Caco-2 (cell line): ENCODE data around the gene PLBD2. TPM values are rescaled to one million over a fixed set of nuclear protein-coding genes. Genes with fewer than 3 reads are reported as not detected.

Source experiments
- BruUV-seq: library from RNA; stranded (reverse); fragments of 400-500 nt; replicated peaks from 2 replicates; lab custom pipeline; 2021; lab: Mats Ljungman, UMichigan
- CTCF ChIA-PET: fragments of 300-600 bp; sonication (Branson Sonifier 250); formaldehyde crosslinking; loops from one replicate; lab custom pipeline; 2022; ENCODE audit warnings: antibody characterized with exemption; lab: Charles Lee
- POLR2A ChIA-PET: fragments of 300-600 bp; sonication (Branson Sonifier 250); formaldehyde crosslinking; loops from one replicate; lab custom pipeline; 2022; ENCODE audit warnings: antibody characterized with exemption; lab: Charles Lee
- DNase-seq, 2 experiments: peaks; one replicate each; pipeline versions ENCODE4 v3.0.0 to v3.0.0-alpha.2; 2020 to 2022
- H3K27me3 ChIP-seq: replicated peaks from 2 replicates; pipeline ENCODE4 v1.6.0; 2011; ENCODE audit warnings: low read length; ENCODE audit not compliant: control insufficient read depth, insufficient read depth
- H3K36me3 ChIP-seq: 2 replicates; pipeline ENCODE4 v1.5.1; 2011; ENCODE audit warnings: low read length; ENCODE audit not compliant: control insufficient read depth, insufficient read depth
- H3K4me1 ChIP-seq: fragments of 250-450 bp; sonication (Bioruptor Pico); 2 replicates; pipeline ENCODE4 v1.5.1; 2020; ENCODE audit warnings: mild to moderate bottlenecking
- H3K4me3 ChIP-seq: 2 replicates; pipeline ENCODE4 v1.5.1; 2011; ENCODE audit warnings: low read depth, mild to moderate bottlenecking, control low read depth, low read length
- H3K9me3 ChIP-seq: fragments of 250-450 bp; sonication (Bioruptor Pico); 2 replicates; pipeline ENCODE4 v1.5.1; 2020; ENCODE audit warnings: mild to moderate bottlenecking, moderate library complexity
- H3K27ac Mint-ChIP-seq: one replicate; pipeline ENCODE4 v1.8.0; 2022; ENCODE audit warnings: mixed read lengths; ENCODE audit not compliant: unreplicated experiment
- H3K27me3 Mint-ChIP-seq: one replicate; pipeline ENCODE4 v1.8.0; 2022; ENCODE audit warnings: mixed read lengths; ENCODE audit not compliant: insufficient read depth, unreplicated experiment
- H3K36me3 Mint-ChIP-seq: one replicate; pipeline ENCODE4 v1.8.0; 2022; ENCODE audit warnings: mild to moderate bottlenecking, mixed read lengths; ENCODE audit not compliant: insufficient read depth, unreplicated experiment
- H3K4me1 Mint-ChIP-seq: one replicate; pipeline ENCODE4 v1.8.0; 2022; ENCODE audit warnings: low read depth, mixed read lengths; ENCODE audit not compliant: unreplicated experiment
- H3K4me3 Mint-ChIP-seq: one replicate; pipeline ENCODE4 v1.8.0; 2022; ENCODE audit warnings: mild to moderate bottlenecking, moderate library complexity, mixed read lengths; ENCODE audit not compliant: unreplicated experiment
- H3K9me3 Mint-ChIP-seq: one replicate; pipeline ENCODE4 v1.8.0; 2022; ENCODE audit warnings: mixed read lengths; ENCODE audit not compliant: unreplicated experiment
- intact Hi-C: fragments of 100-400 bp; cut with micrococcal nuclease; formaldehyde crosslinking; loops from one replicate; pipeline ENCODE4 v1.10.0; 2022; ENCODE audit not compliant: unreplicated experiment
- total RNA-seq: library from RNA; stranded (reverse); gene quantifications from 2 replicates; pipeline ENCODE4 v1.2.3, GENCODE V29; 2022
- TF ChIP-seq, protein P1 (sequence below), 2 experiments: fragments of 200-600 bp in 1 of 2; IDR thresholded peaks; 1 replicate in 1 of 2; 2 replicates in 1 of 2; pipeline versions ENCODE4 v1.5.1 to v1.8.0; 2011 to 2022; ENCODE audit warnings: antibody characterized with exemption in 1 of 2, control low read depth in 1 of 2, inconsistent platforms in 1 of 2, low read depth in 1 of 2, low read length in 1 of 2, mild to moderate bottlenecking in 1 of 2, moderate library complexity in 1 of 2; ENCODE audit not compliant: insufficient read depth in 1 of 2, severe bottlenecking in 1 of 2, unreplicated experiment in 1 of 2

Gene PLBD2
- total RNA-seq, 1 experiment from 2014 or later = 43.1 TPM

DNA sequence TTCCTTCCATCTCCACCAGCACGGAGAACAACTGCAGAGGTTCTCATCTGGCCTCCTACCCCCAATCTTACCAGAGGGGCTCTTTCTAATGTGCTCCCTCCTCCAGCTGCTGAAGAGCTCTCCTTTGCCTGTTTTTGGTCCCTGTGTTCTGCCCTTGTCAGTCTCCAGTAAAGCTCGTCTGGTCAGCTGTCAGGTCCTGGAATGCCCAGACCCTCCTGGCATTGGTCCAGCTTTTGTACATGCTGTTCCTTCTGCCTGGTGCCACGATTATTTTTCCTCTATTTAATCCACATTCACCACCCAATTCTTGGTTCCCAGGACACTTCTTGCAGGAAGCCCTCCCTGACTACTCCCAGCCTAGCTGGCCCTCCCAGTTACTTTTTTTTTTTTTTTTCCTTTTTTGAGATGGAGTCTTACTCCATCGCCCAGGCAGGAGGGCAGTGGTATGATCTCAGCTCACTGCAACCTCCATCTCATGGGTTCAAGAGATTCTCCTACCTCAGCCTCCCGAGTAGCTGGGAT lies 30.0 kb upstream of the PLBD2 start:
- Mint-ChIP-seq H3K27me3 (no peaks in the 10 kb centered on the region), H3K4me3 (no peak overlapping the region), H3K36me3 (peaks cover 4% of the 10 kb centered on the region), H3K4me1 (no peaks in the 10 kb centered on the region), H3K9me3 (no peaks in the 10 kb centered on the region), H3K27ac (no peak overlapping the region)
- no peak for DNase-seq
- Histone ChIP-seq H3K4me3 (no peak overlapping the region), H3K4me1 (no peaks in the 10 kb centered on the region), H3K27me3 (no peaks in the 10 kb centered on the region), H3K9me3 (no peaks in the 10 kb centered on the region), H3K36me3 (no peaks in the 10 kb centered on the region)
- intact Hi-C loops = no loop called here
- ChIA-PET POLR2A (no interaction called here), CTCF (no interaction called here)
- BruUV-seq = no TSS peak
- TF ChIP-seq, protein P1, sequence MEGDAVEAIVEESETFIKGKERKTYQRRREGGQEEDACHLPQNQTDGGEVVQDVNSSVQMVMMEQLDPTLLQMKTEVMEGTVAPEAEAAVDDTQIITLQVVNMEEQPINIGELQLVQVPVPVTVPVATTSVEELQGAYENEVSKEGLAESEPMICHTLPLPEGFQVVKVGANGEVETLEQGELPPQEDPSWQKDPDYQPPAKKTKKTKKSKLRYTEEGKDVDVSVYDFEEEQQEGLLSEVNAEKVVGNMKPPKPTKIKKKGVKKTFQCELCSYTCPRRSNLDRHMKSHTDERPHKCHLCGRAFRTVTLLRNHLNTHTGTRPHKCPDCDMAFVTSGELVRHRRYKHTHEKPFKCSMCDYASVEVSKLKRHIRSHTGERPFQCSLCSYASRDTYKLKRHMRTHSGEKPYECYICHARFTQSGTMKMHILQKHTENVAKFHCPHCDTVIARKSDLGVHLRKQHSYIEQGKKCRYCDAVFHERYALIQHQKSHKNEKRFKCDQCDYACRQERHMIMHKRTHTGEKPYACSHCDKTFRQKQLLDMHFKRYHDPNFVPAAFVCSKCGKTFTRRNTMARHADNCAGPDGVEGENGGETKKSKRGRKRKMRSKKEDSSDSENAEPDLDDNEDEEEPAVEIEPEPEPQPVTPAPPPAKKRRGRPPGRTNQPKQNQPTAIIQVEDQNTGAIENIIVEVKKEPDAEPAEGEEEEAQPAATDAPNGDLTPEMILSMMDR (IDR thresholded peaks at IDR 0.05; ENCODE audit: insufficient read depth in 1 of 2, low read depth in 1 of 2, low read length in 1 of 2, severe bottlenecking in 1 of 2, unreplicated experiment in 1 of 2) = no peak

DNA sequence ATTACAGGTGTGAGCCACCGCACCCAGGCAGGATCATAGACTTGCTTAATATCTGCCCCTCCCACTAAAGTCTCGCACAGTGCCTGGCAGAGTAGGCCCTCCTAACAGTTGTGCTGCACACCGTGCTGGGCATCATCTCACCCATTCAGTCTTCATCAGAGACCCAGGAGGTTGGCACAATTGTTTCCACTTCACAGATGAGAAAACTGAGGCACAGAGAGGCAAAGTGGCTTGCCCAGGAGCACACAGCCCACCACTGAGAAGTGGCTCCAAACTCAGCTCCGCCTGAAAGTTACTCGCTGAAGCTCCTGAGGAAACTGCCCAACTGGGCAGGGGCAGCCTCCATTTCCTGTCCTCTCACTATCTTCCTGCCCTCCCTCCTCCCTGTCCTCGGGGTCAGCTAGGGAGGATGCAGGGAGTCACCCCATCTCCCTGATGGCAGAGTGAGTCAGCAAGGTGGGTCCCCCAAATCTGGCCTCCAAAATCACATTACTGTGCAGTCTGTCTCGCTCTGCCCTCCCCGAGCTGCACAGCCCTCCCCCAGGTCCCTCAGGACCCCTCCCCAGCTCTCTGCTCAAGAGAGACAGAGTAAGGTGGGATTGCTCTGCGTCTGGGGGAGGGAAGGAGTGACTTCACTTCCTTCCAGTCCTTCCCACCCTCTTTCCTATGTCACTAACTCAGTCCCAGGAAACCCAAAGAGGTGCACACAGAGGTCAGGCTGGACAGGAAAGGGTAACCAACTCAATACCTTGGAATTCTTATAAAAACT lies 29.2 kb upstream of the PLBD2 start:
- CTCF ChIA-PET = no interaction called here
- Histone ChIP-seq H3K4me3 (no peak overlapping the region), H3K9me3 (no peaks in the 10 kb centered on the region), H3K4me1 (peaks cover 5% of the 10 kb centered on the region; the same call in 1 of the 2 replicates), H3K27me3 (no peaks in the 10 kb centered on the region), H3K36me3 (no peaks in the 10 kb centered on the region)
- BruUV-seq = no TSS peak
- no peak for DNase-seq
- POLR2A ChIA-PET = no interaction called here
- no peak overlapping the region for H3K4me3 Mint-ChIP-seq
- no peaks in the 10 kb centered on the region for H3K4me1 Mint-ChIP-seq
- H3K36me3 Mint-ChIP-seq = peaks cover 4% of the 10 kb centered on the region
- H3K9me3 Mint-ChIP-seq = no peaks in the 10 kb centered on the region
- intact Hi-C loops = no loop called here
- H3K27me3 Mint-ChIP-seq = no peaks in the 10 kb centered on the region
- H3K27ac Mint-ChIP-seq = no peak overlapping the region
- TF ChIP-seq, protein P1 (IDR thresholded peaks at IDR 0.05; ENCODE audit: insufficient read depth in 1 of 2, low read depth in 1 of 2, low read length in 1 of 2, severe bottlenecking in 1 of 2, unreplicated experiment in 1 of 2) = no peak

DNA sequence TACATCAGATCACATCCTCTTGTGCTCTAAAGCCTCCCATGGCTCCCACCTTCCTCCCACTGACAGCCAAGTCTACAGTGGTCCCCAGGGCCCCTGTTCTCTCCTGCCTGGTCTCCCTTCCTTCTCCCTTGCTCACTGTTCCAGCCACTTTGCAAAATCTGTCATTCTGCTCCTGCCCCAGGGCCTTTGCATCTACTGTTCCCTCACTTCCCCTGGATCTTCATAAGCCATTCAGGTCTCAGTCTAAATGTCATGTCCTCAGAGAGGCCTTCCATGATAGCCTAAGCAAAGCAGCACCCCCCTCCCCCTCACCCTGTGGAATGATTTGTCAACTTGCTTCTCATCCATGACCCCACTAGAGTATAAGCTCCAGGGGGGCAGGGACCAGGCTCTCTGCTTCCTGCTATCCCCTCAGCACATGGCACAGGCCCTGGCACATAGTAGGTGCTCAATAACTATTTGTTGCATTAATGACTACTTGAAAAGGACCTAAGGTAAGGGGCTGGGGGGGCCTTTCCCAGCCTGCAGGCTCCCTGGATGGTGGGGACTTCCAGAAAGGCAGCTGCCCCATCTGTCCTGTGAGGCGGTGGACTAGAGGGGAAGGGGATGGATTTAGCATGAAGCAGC lies 28.5 kb upstream of the PLBD2 start:
- Histone ChIP-seq H3K4me1 (peaks cover 5% of the 10 kb centered on the region; the same call in 1 of the 2 replicates), H3K9me3 (no peaks in the 10 kb centered on the region), H3K36me3 (no peaks in the 10 kb centered on the region), H3K27me3 (no peaks in the 10 kb centered on the region), H3K4me3 (no peak overlapping the region)
- intact Hi-C loops = no loop called here
- Mint-ChIP-seq H3K36me3 (peaks cover 10% of the 10 kb centered on the region), H3K27me3 (no peaks in the 10 kb centered on the region), H3K4me1 (no peaks in the 10 kb centered on the region), H3K4me3 (no peak overlapping the region), H3K9me3 (no peaks in the 10 kb centered on the region), H3K27ac (no peak overlapping the region)
- BruUV-seq = no TSS peak
- TF ChIP-seq, protein P1 (IDR thresholded peaks at IDR 0.05; ENCODE audit: insufficient read depth in 1 of 2, low read depth in 1 of 2, low read length in 1 of 2, severe bottlenecking in 1 of 2, unreplicated experiment in 1 of 2) = no peak
- CTCF ChIA-PET = no interaction called here
- POLR2A ChIA-PET = no interaction called here
- no peak for DNase-seq
